ENCODE results near the gene HHIPL1.

The HHIPL1 gene

GRCh38 chr14:99685596-99685995, 40.7 kb downstream of the HHIPL1 start:
- no peak for ATAC-seq (ENCODE audit: insufficient read depth, low read depth)
- no peak overlapping the region for H2AFZ ChIP-seq (ENCODE audit: low read depth, low read length)
- DNase-seq = no peak
- no peaks in the 10 kb centered on the region for H3K79me2 ChIP-seq (ENCODE audit: insufficient read depth, low read length)
- H3K9me3 ChIP-seq (ENCODE audit: insufficient read depth, low read length, severe bottlenecking) = no peaks in the 10 kb centered on the region
- H4K20me1 ChIP-seq (ENCODE audit: insufficient read depth, low read length) = peaks cover 9% of the 10 kb centered on the region
- TF ChIP-seq CTCF (IDR thresholded peaks at IDR 0.05; ENCODE audit: borderline replicate concordance, extremely low read depth, low read length, poor library complexity, severe bottlenecking) (no peak), EZH2 (IDR thresholded peaks at IDR 0.05; ENCODE audit: borderline replicate concordance, low read depth, low read length, severe bottlenecking) (no peak)
- H3K4me2 ChIP-seq (ENCODE audit: insufficient read depth, low read length) = no peak overlapping the region
- peaks cover 42% of the 10 kb centered on the region for H3K27me3 ChIP-seq (ENCODE audit: insufficient read depth, low read length, poor library complexity)
- H3K9ac ChIP-seq (ENCODE audit: low read depth, low read length) = no peak overlapping the region
- H3K4me1 ChIP-seq (ENCODE audit: insufficient read depth, low read length) = peaks cover 25% of the 10 kb centered on the region
- no peak overlapping the region for H3K27ac ChIP-seq (ENCODE audit: low read length)
- no peak overlapping the region for H3K4me3 ChIP-seq (ENCODE audit: low read depth in 1 of 2, low read length in 2 of 2)
- H3K36me3 ChIP-seq (ENCODE audit: insufficient read depth, low read length) = no peaks in the 10 kb centered on the region

GRCh38 chr14:99686557-99687283, 41.8 kb downstream of the HHIPL1 start:
- no peak overlapping the region for H3K4me3 ChIP-seq (ENCODE audit: low read depth in 1 of 2, low read length in 2 of 2)
- ATAC-seq (ENCODE audit: insufficient read depth, low read depth) = no peak
- peaks cover 42% of the 10 kb centered on the region for H3K27me3 ChIP-seq (ENCODE audit: insufficient read depth, low read length, poor library complexity)
- no peak overlapping the region for H3K27ac ChIP-seq (ENCODE audit: low read length)
- DNase-seq = peak; percentile 49
- peaks cover 9% of the 10 kb centered on the region for H4K20me1 ChIP-seq (ENCODE audit: insufficient read depth, low read length)
- H3K9ac ChIP-seq (ENCODE audit: low read depth, low read length) = no peak overlapping the region
- H3K9me3 ChIP-seq (ENCODE audit: insufficient read depth, low read length, severe bottlenecking) = no peaks in the 10 kb centered on the region
- H3K79me2 ChIP-seq (ENCODE audit: insufficient read depth, low read length) = no peaks in the 10 kb centered on the region
- no peak overlapping the region for H3K4me2 ChIP-seq (ENCODE audit: insufficient read depth, low read length)
- no peak overlapping the region for H2AFZ ChIP-seq (ENCODE audit: low read depth, low read length)
- H3K4me1 ChIP-seq (ENCODE audit: insufficient read depth, low read length) = peaks cover 25% of the 10 kb centered on the region
- no peak for TF ChIP-seq EZH2 (IDR thresholded peaks at IDR 0.05; ENCODE audit: borderline replicate concordance, low read depth, low read length, severe bottlenecking)
- no peaks in the 10 kb centered on the region for H3K36me3 ChIP-seq (ENCODE audit: insufficient read depth, low read length)

GRCh38 chr14:99687284-99688209, 42.6 kb downstream of the HHIPL1 start:
- no peak overlapping the region for H3K4me2 ChIP-seq (ENCODE audit: insufficient read depth, low read length)

More at GRCh38 chr14:99687284-99688209, 42.6 kb downstream of the HHIPL1 start:
- H3K27me3 ChIP-seq (ENCODE audit: insufficient read depth, low read length, poor library complexity) = peaks cover 42% of the 10 kb centered on the region
- peaks cover 24% of the 10 kb centered on the region for H3K4me1 ChIP-seq (ENCODE audit: insufficient read depth, low read length)
- ATAC-seq (ENCODE audit: insufficient read depth, low read depth) (no peak), DNase-seq (no peak)
- no peak overlapping the region for H3K27ac ChIP-seq (ENCODE audit: low read length)
- no peak overlapping the region for H3K4me3 ChIP-seq (ENCODE audit: low read depth in 1 of 2, low read length in 2 of 2)
- no peaks in the 10 kb centered on the region for H3K36me3 ChIP-seq (ENCODE audit: insufficient read depth, low read length)
- TF ChIP-seq CTCF (IDR thresholded peaks at IDR 0.05; ENCODE audit: borderline replicate concordance, extremely low read depth, low read length, poor library complexity, severe bottlenecking) (peak; percentile 73), EZH2 (IDR thresholded peaks at IDR 0.05; ENCODE audit: borderline replicate concordance, low read depth, low read length, severe bottlenecking) (no peak)
- H4K20me1 ChIP-seq (ENCODE audit: insufficient read depth, low read length) = peaks cover 9% of the 10 kb centered on the region
- H3K9ac ChIP-seq (ENCODE audit: low read depth, low read length) = no peak overlapping the region
- H3K9me3 ChIP-seq (ENCODE audit: insufficient read depth, low read length, severe bottlenecking) = no peaks in the 10 kb centered on the region
- no peak overlapping the region for H2AFZ ChIP-seq (ENCODE audit: low read depth, low read length)
- no peaks in the 10 kb centered on the region for H3K79me2 ChIP-seq (ENCODE audit: insufficient read depth, low read length)
